Activated T-cell treated with anti-CD3 and anti-CD28 coated beads, Interleukin-2, amount 50 U/mL, for 72 hours (primary cell): ENCODE results near the gene RANBP3. TPM values are rescaled to one million over a fixed set of nuclear protein-coding genes. Genes with fewer than 3 reads are reported as not detected.
"Not testable (repeated sequence)": the region's sequence is repeated elsewhere in the genome, so short reads cannot be mapped to it uniquely, and the experiment has no call there.

Experiments
- ATAC-seq, 2 donors: fragments of 150-1000 bp; cut with Tn5 transposase; replicated peaks in 1 of 2; 2 replicates each; pipeline ENCODE4 v1.10.0; 2021; ENCODE audit warnings: moderate library complexity in 2 of 2, mild to moderate bottlenecking in 1 of 2
- DNase-seq, 2 donors: peaks; one replicate each; pipeline ENCODE4 v3.0.0; 2021 to 2022; ENCODE audit warnings: mixed read lengths in 1 of 2
- H3K27ac Mint-ChIP-seq: one replicate; pipeline ENCODE4 v1.8.0; 2022; ENCODE audit warnings: mild to moderate bottlenecking, moderate library complexity, mixed read lengths
- H3K27me3 Mint-ChIP-seq: one replicate; pipeline ENCODE4 v1.8.0; 2022; ENCODE audit warnings: low read depth, mixed read lengths
- H3K36me3 Mint-ChIP-seq, 2 donors: one replicate each; pipeline ENCODE4 v1.8.0; 2022; ENCODE audit warnings: mixed read lengths in 2 of 2, mild to moderate bottlenecking in 1 of 2; ENCODE audit not compliant: insufficient read depth in 2 of 2
- H3K4me1 Mint-ChIP-seq: one replicate; pipeline ENCODE4 v1.8.0; 2022; ENCODE audit warnings: low read depth, mixed read lengths
- H3K4me3 Mint-ChIP-seq, 2 donors: one replicate each; pipeline ENCODE4 v1.8.0; 2022; ENCODE audit warnings: mild to moderate bottlenecking in 2 of 2, mixed read lengths in 2 of 2, moderate library complexity in 2 of 2
- H3K9me3 Mint-ChIP-seq, 2 donors: one replicate each; pipeline ENCODE4 v1.8.0; 2022; ENCODE audit warnings: mixed read lengths in 2 of 2
- total RNA-seq, 2 donors: library from RNA; stranded (reverse); gene quantifications; one replicate each; pipeline ENCODE4 v1.2.3, GENCODE V29; 2022

The RANBP3 gene
- total RNA-seq, 2 donors from 2014 or later, result 89.2 to 108 TPM

DNA sequence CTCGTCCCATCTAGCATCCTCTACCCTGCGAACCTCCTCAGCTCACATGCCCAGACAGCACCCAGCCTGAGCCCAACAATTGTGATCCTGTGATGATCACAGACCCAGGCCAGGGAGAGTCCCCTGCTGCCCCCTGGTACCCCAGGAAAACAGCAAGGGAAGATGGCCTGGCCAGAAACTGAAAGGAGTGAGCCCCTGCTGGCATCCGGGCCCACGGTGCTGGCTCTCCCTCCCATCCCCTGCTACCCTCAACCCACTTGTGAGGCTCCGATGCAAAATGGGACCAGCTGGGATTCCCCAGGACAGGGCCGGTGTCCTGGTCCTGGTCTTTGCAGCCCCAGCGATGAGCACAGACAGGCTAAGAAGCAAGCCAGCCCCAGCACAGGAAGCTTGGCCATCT lies 14.1 kb downstream of the RANBP3 start:
- ATAC-seq, result no peak
- peaks cover 99% of the 10 kb centered on the region for H3K4me1 Mint-ChIP-seq
- H3K36me3 Mint-ChIP-seq, result peaks cover 1 to 8% of the 10 kb centered on the region in 2 donors
- no peaks in the 10 kb centered on the region for H3K27me3 Mint-ChIP-seq
- no peak for DNase-seq
- H3K9me3 Mint-ChIP-seq, result no peaks in the 10 kb centered on the region
- peak overlapping the region in 1 of 2 donors; percentile 24 for H3K4me3 Mint-ChIP-seq
- peak overlapping the region; percentile 90 for H3K27ac Mint-ChIP-seq

DNA sequence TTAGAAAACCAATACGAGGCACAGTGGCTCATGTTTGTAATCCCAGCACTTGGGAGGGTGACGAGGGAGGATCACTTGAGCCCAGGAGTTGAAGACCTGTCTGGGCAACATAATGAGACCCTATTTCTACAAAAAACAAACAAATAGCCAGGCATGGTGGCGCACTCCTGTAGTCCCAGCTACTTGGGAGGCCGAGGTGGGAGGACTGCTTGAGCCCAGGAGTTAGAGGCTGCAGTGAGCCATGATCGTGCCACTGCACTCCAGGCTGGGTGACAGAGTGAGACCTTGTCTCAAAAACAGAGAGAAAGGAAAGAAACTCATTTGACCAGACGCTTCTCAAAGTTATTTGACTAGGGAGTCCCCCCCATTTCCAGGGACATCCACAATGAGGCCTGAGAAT lies 14.7 kb downstream of the RANBP3 start:
- not testable (repeated sequence) for ATAC-seq, H3K36me3 Mint-ChIP-seq, H3K27me3 Mint-ChIP-seq, DNase-seq, H3K9me3 Mint-ChIP-seq
- Mint-ChIP-seq H3K4me1 (peaks cover 98% of the 10 kb centered on the region), H3K4me3 (peak overlapping the region; percentile 68 to 79), H3K27ac (peak overlapping the region; percentile 86)

DNA sequence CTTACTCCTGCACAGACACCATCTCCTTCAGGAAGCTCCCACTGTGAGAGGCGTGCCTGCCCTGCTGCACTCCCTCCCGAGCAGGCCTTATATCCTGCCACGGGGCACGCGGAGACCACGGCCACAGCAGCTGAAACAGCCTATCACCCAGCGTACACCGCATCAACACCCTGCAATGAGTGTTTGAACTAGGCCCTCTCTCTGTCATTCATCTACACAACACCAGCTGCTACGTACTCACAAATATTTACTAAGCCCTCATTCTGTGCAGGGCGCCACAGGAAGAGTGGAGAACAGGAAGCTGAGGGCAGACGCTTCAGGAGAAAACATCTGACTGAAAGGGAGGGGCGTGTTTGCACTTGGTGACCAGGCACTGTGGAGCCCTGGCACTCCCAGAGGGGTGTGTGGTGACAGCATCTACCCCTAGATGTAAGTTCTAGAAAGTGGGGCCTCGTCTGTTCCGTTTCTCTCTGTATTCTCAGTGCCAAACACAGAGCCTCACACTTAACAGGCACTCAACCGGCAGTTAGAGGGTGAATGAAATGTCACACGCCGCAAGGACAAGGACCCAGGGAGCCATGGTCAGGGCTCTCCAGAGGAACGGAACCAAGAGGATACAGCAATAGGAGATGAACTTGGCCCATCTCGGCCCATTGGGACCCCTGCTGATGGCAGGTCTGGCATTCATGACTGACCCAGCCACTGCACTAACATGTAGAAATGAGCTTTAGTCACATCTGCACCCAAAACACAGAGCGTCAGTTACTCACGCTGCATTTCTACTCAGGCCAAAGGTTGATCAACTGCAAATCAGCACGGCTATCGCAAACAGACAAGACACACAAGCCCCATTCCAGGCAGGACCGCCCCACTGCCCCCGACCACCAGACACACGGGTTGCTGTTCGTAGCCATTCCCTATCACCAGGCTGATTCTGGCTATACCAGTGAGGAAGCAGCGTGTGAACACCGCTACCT lies 15.7 kb downstream of the RANBP3 start:
- Mint-ChIP-seq H3K4me3 (peak overlapping the region; percentile 68 to 79), H3K36me3 (peaks cover 0 to 8% of the 10 kb centered on the region in 2 donors), H3K9me3 (no peaks in the 10 kb centered on the region), H3K4me1 (peaks cover 98% of the 10 kb centered on the region), H3K27me3 (no peaks in the 10 kb centered on the region), H3K27ac (peak overlapping the region; percentile 86)
- peak; percentile 94 to 95 for ATAC-seq
- DNase-seq, result peak; percentile 75 to 78

DNA sequence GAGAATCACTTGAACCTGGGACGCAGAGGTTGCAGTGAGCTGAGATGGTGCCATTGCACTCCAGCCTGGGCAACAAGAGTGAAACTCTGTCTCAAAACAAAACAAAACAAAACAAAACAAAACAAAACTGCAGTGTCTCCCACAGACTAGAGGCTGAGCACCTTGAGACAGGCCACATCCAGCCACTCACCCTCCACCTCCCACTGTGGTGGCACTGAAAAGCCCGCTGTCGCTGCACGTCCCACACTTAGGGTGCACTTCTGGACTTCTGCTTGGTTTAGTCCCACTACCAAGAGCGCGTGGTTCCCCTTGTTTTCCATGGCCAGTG lies 16.3 kb downstream of the RANBP3 start:
- H3K36me3 Mint-ChIP-seq, H3K9me3 Mint-ChIP-seq, H3K27me3 Mint-ChIP-seq: not testable (repeated sequence)
- DNase-seq (peak in 1 of 2 donors; percentile 28), ATAC-seq (peak; percentile 30 to 46)
- H3K4me1 Mint-ChIP-seq, result peaks cover 98% of the 10 kb centered on the region
- peak overlapping the region; percentile 86 for H3K27ac Mint-ChIP-seq
- H3K4me3 Mint-ChIP-seq, result peak overlapping the region; percentile 68 to 79

DNA sequence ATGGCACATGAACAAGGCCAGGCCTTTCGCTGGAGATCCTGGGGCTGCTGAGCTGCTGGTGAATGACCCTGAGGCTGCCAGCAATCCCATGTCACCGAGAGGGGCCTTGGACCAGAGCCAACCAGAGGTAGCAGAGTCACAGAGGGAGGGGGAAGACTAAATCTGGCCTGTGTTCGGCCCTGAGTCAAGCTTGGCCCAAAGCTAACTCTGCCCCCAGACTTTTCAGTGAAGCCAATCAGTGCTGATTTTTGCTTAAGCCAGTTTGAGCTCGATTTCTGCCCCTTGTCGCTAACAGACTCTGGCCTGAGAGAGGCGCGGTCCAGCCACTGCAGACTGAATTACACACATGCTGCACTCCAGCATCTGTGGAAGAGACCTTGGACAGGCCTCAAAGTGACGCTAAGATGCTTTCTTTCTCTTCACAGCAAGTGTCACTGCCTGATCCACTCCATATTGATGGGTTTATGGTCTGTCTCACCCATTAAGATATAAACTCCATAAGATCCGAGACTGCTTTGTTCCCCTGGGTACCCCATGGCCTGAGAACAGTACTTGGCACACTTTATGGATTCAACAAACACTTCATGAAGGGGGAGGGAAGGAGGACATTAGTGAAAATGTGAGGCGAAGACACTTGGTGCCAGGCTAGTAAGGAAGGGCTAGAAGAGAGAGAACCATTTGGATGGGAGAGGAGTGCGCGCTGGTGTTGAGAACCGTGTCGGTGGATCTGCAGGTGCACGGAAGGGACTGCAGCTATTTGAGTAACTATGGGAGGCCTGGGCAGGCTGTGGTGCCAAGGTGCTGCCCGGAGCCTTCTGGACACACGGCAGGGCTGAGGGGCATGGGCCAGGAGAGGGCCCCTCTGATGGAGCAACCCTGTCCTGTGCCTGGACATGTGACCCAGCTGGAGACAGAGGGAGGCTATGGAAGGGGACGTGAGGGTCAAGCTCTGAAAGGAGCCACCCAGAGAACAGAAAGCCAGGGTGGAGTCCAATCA lies 17.6 kb downstream of the RANBP3 start:
- Mint-ChIP-seq H3K4me3 (peak overlapping the region; percentile 22 to 79), H3K27ac (peak overlapping the region; percentile 85), H3K4me1 (peaks cover 98% of the 10 kb centered on the region), H3K9me3 (no peaks in the 10 kb centered on the region), H3K36me3 (peaks cover 0 to 5% of the 10 kb centered on the region in 2 donors), H3K27me3 (no peaks in the 10 kb centered on the region)
- ATAC-seq, result no peak
- DNase-seq, result no peak

DNA sequence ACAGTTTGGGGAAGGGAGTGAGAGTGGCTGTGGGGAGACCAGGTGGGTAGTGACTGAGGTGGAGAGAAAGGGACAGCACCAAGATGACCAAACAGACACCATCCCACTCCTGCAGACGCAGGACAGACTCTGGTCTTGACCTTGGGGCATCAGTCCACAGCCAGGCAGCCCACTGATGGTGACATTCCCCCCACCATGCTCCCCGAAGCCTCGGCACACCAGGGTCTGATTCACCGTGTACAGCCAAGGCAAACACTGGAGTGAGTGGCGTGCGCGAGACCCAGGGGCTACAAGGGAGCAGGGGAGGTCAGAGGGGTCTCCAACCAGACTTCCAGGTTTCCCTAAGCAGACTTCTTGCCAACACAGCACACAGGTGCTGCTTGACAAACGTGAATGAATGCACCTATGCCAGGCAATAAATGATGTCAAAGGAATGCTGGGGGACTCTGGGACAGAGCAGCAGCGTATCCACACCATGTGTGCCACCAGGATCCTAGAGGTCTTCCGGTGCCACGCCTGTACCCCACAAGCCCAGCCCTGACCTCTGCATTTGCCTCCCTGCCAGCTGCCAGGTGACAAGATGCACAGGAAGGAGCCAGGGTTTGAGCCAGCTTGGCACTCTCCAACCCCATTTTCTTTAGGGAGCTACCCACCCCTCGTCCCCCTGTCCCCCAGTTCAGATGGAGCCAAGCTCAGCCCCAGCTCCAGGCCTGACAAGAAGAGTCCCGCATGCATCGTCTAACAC lies 18.5 kb downstream of the RANBP3 start:
- peak overlapping the region; percentile 30 for H3K27ac Mint-ChIP-seq
- H3K4me3 Mint-ChIP-seq, result no peak overlapping the region
- ATAC-seq, result no peak
- H3K4me1 Mint-ChIP-seq, result peaks cover 98% of the 10 kb centered on the region
- DNase-seq, result no peak
- no peaks in the 10 kb centered on the region for H3K9me3 Mint-ChIP-seq
- H3K36me3 Mint-ChIP-seq, result peaks cover 0 to 3% of the 10 kb centered on the region in 2 donors
- no peaks in the 10 kb centered on the region for H3K27me3 Mint-ChIP-seq

DNA sequence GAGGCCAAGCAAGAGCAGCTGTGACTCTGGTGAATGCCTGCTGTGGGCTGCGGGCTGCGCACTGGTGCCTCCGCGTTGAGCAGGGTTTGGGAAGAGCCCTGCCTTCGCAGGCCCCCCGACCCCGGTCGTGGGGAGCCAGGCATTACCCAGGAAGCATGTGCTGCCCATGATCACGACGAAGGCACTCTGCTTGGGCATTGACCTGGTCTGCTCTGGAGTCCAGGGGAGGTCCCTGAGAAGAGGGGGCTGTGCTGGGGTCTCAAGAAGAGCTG lies 19.2 kb downstream of the RANBP3 start:
- Mint-ChIP-seq H3K4me3 (no peak overlapping the region), H3K27me3 (no peaks in the 10 kb centered on the region), H3K9me3 (no peaks in the 10 kb centered on the region), H3K27ac (peak overlapping the region; percentile 30), H3K36me3 (peaks cover 0 to 3% of the 10 kb centered on the region in 2 donors), H3K4me1 (peaks cover 98% of the 10 kb centered on the region)
- DNase-seq, result no peak
- ATAC-seq, result no peak

DNA sequence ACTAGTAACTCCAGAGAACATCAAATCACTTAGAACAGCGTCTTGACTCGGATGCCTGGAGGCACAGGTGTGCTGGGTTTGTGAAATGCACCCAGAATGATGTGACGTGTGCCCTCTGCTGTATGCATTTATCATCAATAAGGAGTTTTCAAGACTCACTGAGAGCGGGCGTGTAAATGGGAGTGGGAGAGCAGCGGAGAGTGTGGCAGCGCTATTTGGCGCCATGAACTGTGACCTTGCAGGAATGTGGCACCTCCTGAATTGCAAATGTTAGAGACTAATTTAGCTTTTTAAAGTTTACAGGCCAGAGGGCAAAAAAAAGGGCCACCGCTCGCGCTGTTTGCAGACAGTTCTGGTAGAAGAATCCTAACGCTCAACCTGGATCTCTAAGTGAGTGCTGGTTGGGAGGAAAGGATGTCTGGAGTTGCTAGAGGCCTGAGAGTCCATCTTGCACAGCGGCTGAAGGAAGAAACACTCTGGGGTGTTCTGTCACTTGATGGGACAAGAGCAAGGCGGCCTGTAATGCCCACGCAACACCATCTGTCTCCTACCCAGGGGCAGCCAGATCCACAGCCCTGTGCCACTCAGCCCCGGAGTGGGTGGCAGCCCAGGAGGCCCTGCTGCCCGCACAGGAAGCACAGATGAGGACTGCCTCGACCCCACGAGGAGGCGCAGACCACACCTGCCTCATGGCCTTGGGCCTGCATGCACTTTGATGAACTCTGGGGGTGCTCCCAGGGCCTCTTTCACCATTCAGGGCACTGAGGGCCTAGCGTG lies 19.7 kb downstream of the RANBP3 start:
- peaks cover 0 to 3% of the 10 kb centered on the region in 2 donors for H3K36me3 Mint-ChIP-seq
- H3K27me3 Mint-ChIP-seq, result no peaks in the 10 kb centered on the region
- H3K4me1 Mint-ChIP-seq, result peaks cover 98% of the 10 kb centered on the region
- peak overlapping the region; percentile 66 for H3K27ac Mint-ChIP-seq
- no peak for DNase-seq
- no peak for ATAC-seq
- no peak overlapping the region for H3K4me3 Mint-ChIP-seq
- no peaks in the 10 kb centered on the region for H3K9me3 Mint-ChIP-seq

DNA sequence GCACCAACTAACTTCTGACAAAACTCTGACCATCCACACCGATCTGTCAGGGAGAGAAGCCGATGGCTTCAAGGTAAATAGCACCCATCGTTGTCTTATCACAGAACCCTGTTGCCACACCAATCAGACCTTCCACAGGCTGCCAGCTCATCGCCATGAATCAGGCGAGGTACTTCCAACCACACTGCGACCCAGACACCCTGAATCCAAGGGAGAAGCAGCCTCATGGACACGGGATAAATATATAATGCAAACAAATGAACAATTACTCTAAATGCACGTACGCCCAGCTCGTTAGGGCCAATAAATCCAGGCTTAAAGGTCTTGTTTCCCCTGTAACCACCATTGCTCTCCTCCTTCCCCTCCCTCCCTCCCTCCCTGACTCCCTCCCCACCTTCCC lies 20.8 kb downstream of the RANBP3 start:
- DNase-seq, result no peak
- Mint-ChIP-seq H3K36me3 (no peaks in the 10 kb centered on the region), H3K27ac (peak overlapping the region; percentile 42), H3K4me1 (peaks cover 98% of the 10 kb centered on the region), H3K4me3 (no peak overlapping the region), H3K27me3 (no peaks in the 10 kb centered on the region), H3K9me3 (no peaks in the 10 kb centered on the region)
- no peak for ATAC-seq

DNA sequence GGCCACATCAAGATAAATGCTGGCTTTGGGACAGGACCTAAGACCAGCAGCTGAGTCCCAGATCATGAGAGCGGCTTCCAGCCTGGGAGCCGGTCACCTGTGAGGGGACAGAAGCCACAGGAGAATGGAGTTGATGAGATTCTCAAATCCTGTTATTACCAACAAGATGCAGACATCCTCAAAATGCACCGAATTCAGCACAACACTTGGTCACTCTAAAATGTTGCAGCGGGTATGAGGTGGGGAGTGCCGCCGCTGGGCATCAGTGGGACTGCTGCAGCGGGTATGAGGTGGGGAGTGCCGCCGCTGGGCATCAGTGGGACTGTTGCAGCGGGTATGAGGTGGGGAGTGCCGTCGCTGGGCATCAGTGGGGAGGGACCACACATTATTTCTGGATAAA lies 21.2 kb downstream of the RANBP3 start:
- ATAC-seq (no peak), DNase-seq (no peak)
- Mint-ChIP-seq H3K4me1 (peaks cover 98% of the 10 kb centered on the region), H3K27me3 (no peaks in the 10 kb centered on the region), H3K9me3 (no peaks in the 10 kb centered on the region), H3K36me3 (no peaks in the 10 kb centered on the region), H3K27ac (no peak overlapping the region), H3K4me3 (no peak overlapping the region)

DNA sequence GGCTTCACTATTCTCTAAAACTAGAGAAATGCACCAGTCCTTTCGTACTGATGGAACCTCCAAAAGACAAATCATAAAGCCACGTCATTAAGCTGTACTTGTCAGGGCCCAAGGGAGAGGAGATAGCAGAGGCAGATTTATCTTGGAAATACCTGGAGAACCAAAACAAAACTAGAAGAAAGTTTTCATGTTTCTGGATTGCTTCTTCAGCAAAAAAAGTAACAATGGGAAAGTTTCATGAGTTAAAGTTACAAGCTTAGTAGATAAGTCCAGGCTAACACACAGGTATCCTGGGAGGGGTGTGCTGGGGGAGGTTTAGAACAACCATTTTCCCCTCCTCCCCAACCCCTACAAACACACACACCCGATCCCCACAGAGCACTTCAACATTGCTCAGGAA lies 21.6 kb downstream of the RANBP3 start:
- DNase-seq (no peak), ATAC-seq (no peak)
- Mint-ChIP-seq H3K4me1 (peaks cover 98% of the 10 kb centered on the region), H3K36me3 (no peaks in the 10 kb centered on the region), H3K27ac (peak overlapping the region; percentile 3), H3K4me3 (no peak overlapping the region), H3K9me3 (no peaks in the 10 kb centered on the region), H3K27me3 (no peaks in the 10 kb centered on the region)

DNA sequence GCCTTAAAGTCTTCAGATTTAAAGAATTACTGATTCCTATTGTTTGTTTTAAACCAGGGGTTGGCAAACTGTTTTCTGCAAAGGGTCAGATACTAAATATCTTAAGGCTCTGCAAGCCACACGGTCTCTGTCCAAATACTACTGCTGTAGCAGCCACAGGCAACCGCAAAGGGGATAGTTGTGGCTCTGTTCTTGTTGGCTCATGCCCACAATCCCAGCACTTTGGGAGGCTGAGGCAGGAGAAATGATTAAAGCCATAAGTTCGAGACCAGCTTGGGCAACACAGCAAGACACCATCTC lies 22.4 kb downstream of the RANBP3 start:
- peak overlapping the region; percentile 3 for H3K27ac Mint-ChIP-seq
- no peak for DNase-seq
- H3K4me3 Mint-ChIP-seq, result peak overlapping the region; percentile 44 to 49
- H3K36me3 Mint-ChIP-seq, result no peaks in the 10 kb centered on the region
- no peaks in the 10 kb centered on the region for H3K9me3 Mint-ChIP-seq
- ATAC-seq, result no peak
- no peaks in the 10 kb centered on the region for H3K27me3 Mint-ChIP-seq
- peaks cover 98% of the 10 kb centered on the region for H3K4me1 Mint-ChIP-seq
